CD4-positive, CD25-positive, alpha-beta regulatory T cell (primary cell): ENCODE results near the gene PRR13. TPM values are rescaled to one million over a fixed set of nuclear protein-coding genes. Genes with fewer than 3 reads are reported as not detected.

Source experiments
- ATAC-seq, 2 donors: fragments of 150-1000 bp; cut with Tn5 transposase; one replicate each; pipeline ENCODE4 v1.10.0; 2021; ENCODE audit warnings: low read depth in 2 of 2, moderate number of reproducible peaks in 2 of 2, moderate library complexity in 1 of 2
- DNase-seq, 3 donors: peaks; one replicate each; pipeline versions ENCODE4 v3.0.0 to v3.0.0-alpha.2; 2012 to 2022; ENCODE audit warnings: mixed read lengths in 1 of 3
- H3K27ac ChIP-seq: one replicate; pipeline ENCODE4 v1.7.0; 2013; ENCODE audit warnings: mild to moderate bottlenecking, low read length; ENCODE audit not compliant: insufficient read depth, poor library complexity, severe bottlenecking
- H3K27me3 ChIP-seq: one replicate; pipeline ENCODE4 v1.7.0; 2013; ENCODE audit warnings: low read length; ENCODE audit not compliant: control insufficient read depth, insufficient read depth
- H3K36me3 ChIP-seq: one replicate; pipeline ENCODE4 v1.7.0; 2013; ENCODE audit warnings: mild to moderate bottlenecking, low read length, moderate library complexity; ENCODE audit not compliant: control insufficient read depth, insufficient read depth
- H3K4me1 ChIP-seq: 2 replicates; pipeline ENCODE4 v1.7.0; 2013; ENCODE audit warnings: mild to moderate bottlenecking, low read length; ENCODE audit not compliant: insufficient read depth, control insufficient read depth, poor library complexity, severe bottlenecking
- H3K4me3 ChIP-seq: one replicate; pipeline ENCODE4 v1.7.0; 2013; ENCODE audit warnings: low read depth, mild to moderate bottlenecking, low read length, moderate library complexity
- H3K9me3 ChIP-seq, 2 experiments: 1 replicate in 1 of 2; 2 replicates in 1 of 2; pipeline ENCODE4 v1.7.0; 2013; ENCODE audit warnings: low read length in 2 of 2, mild to moderate bottlenecking in 1 of 2, moderate library complexity in 1 of 2; ENCODE audit not compliant: control insufficient read depth in 2 of 2
- H3K27ac Mint-ChIP-seq, 3 donors: one replicate each; pipeline ENCODE4 v1.8.0; 2020 to 2022; ENCODE audit warnings: mild to moderate bottlenecking in 3 of 3, mixed read lengths in 3 of 3, moderate library complexity in 2 of 3
- H3K27me3 Mint-ChIP-seq: one replicate; pipeline ENCODE4 v1.8.0; 2022; ENCODE audit warnings: mild to moderate bottlenecking, mixed read lengths
- H3K36me3 Mint-ChIP-seq: one replicate; pipeline ENCODE4 v1.8.0; 2020; ENCODE audit warnings: mixed read lengths
- H3K4me1 Mint-ChIP-seq, 4 donors: one replicate each; pipeline ENCODE4 v1.8.0; 2020 to 2022; ENCODE audit warnings: mixed read lengths in 4 of 4, mild to moderate bottlenecking in 1 of 4
- H3K4me3 Mint-ChIP-seq, 4 donors: one replicate each; pipeline ENCODE4 v1.8.0; 2020 to 2022; ENCODE audit warnings: mild to moderate bottlenecking in 4 of 4, mixed read lengths in 4 of 4, moderate library complexity in 3 of 4
- H3K9me3 Mint-ChIP-seq, 7 donors: one replicate each; pipeline ENCODE4 v1.8.0; 2020 to 2022; ENCODE audit warnings: mixed read lengths in 7 of 7, mild to moderate bottlenecking in 3 of 7, moderate library complexity in 2 of 7
- polyA plus RNA-seq, 4 donors: library from polyadenylated mRNA; unstranded; fragments of 300-500 nt; fragmentation: Illumina TruSeq; gene quantifications; one replicate each; pipeline ENCODE4 v1.2.3, GENCODE V29; 2021
- total RNA-seq: library from RNA; stranded (reverse); gene quantifications from one replicate; pipeline ENCODE4 v1.2.3, GENCODE V29; 2022

PRR13 gene
- total and polyA plus RNA-seq, 5 donors from 2014 or later: 187 to 639 (median 561) TPM

DNA sequence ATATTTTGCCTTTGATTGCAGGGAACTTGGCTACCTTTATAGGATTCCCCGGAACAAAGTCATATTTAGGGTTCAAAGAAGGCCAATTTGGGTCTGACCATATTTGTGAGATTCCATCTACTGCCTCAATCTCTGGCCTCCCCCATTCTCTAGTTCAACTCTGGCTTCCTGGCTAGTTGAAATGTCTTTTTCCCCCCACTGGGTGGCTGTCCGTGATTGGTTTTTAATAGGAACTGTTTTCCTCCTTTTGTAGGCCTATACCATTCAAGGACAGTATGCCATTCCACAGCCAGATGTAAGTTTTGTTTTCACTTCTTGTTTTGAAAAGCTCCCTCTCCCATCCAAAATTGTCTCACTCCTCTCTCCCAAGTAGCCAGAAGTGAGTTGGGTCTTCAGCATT is 24.1 kb downstream of the PRR13 start:
- no peaks in the 10 kb centered on the region for H3K9me3 ChIP-seq
- H3K27ac ChIP-seq: peak overlapping the region; percentile 30
- H3K4me3 Mint-ChIP-seq: no peak overlapping the region
- no peaks in the 10 kb centered on the region for H3K9me3 Mint-ChIP-seq
- H3K27me3 Mint-ChIP-seq: no peaks in the 10 kb centered on the region
- peaks cover 60% of the 10 kb centered on the region for H3K36me3 Mint-ChIP-seq
- peak overlapping the region in 2 of 3 donors; percentile 13 to 71 for H3K27ac Mint-ChIP-seq
- H3K4me1 ChIP-seq: no peaks in the 10 kb centered on the region
- no peak for DNase-seq
- no peak overlapping the region for H3K4me3 ChIP-seq
- H3K27me3 ChIP-seq: no peaks in the 10 kb centered on the region
- no peak for ATAC-seq
- peaks cover 97% of the 10 kb centered on the region for H3K36me3 ChIP-seq
- H3K4me1 Mint-ChIP-seq: peaks cover 11 to 44% (median 12%) of the 10 kb centered on the region in 4 donors

DNA sequence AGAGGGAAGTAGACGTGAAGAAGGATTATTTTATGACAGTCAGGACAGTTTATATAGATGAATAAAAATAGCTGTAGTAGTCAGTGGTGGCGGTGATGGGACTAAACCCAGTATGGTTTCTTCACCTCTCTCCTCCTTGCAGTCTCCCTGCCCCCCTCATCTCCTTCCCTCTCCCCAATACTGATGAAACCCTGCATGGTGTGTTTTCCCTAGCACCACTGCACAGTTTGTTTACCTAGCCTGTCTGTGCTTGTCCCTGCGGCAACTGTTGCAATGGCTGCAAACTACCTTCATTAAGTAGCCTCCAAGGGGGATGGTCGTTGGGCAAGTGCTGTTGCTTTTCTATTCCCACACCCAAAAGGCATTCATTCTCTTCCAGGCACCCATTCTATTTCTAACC is 25.1 kb downstream of the PRR13 start:
- peak overlapping the region in 1 of 4 donors; percentile 54 for H3K4me3 Mint-ChIP-seq
- no peaks in the 10 kb centered on the region for H3K9me3 Mint-ChIP-seq
- H3K9me3 ChIP-seq: no peaks in the 10 kb centered on the region
- no peak overlapping the region for H3K4me3 ChIP-seq
- H3K27ac ChIP-seq: no peak overlapping the region
- H3K36me3 Mint-ChIP-seq: peaks cover 59% of the 10 kb centered on the region
- H3K27me3 Mint-ChIP-seq: no peaks in the 10 kb centered on the region
- ATAC-seq (no peak), DNase-seq (no peak)
- peak overlapping the region in 1 of 3 donors; percentile 67 for H3K27ac Mint-ChIP-seq
- H3K4me1 Mint-ChIP-seq: peaks cover 11 to 42% (median 12%) of the 10 kb centered on the region in 4 donors
- no peaks in the 10 kb centered on the region for H3K27me3 ChIP-seq
- H3K36me3 ChIP-seq: peaks cover 97% of the 10 kb centered on the region
- no peaks in the 10 kb centered on the region for H3K4me1 ChIP-seq

- peaks cover 97% of the 10 kb centered on the region for H3K36me3 ChIP-seq
- H3K27me3 ChIP-seq: no peaks in the 10 kb centered on the region
- H3K9me3 Mint-ChIP-seq: no peaks in the 10 kb centered on the region
- H3K9me3 ChIP-seq: no peaks in the 10 kb centered on the region
- H3K27ac ChIP-seq: no peak overlapping the region
- DNase-seq (no peak), ATAC-seq (no peak)
- H3K36me3 Mint-ChIP-seq: peaks cover 60% of the 10 kb centered on the region
- peaks cover 16 to 46% (median 16%) of the 10 kb centered on the region in 4 donors for H3K4me1 Mint-ChIP-seq
- no peak overlapping the region for H3K4me3 Mint-ChIP-seq
- no peak overlapping the region for H3K4me3 ChIP-seq
- no peaks in the 10 kb centered on the region for H3K27me3 Mint-ChIP-seq
- peak overlapping the region in 2 of 3 donors; percentile 26 to 67 for H3K27ac Mint-ChIP-seq
- H3K4me1 ChIP-seq: no peaks in the 10 kb centered on the region
These were observed 25.5 kb downstream of the PRR13 start for GRCh38 chr12:53467082-53467481.

GRCh38 chr12:53467880-53468279 is 26.3 kb downstream of the PRR13 start:
- Histone ChIP-seq H3K4me1 (no peaks in the 10 kb centered on the region), H3K27ac (peak overlapping the region; percentile 0), H3K27me3 (no peaks in the 10 kb centered on the region), H3K4me3 (no peak overlapping the region), H3K36me3 (peaks cover 97% of the 10 kb centered on the region), H3K9me3 (no peaks in the 10 kb centered on the region)
- peaks cover 18 to 47% (median 19%) of the 10 kb centered on the region in 4 donors for H3K4me1 Mint-ChIP-seq
- H3K27me3 Mint-ChIP-seq: no peaks in the 10 kb centered on the region
- no peaks in the 10 kb centered on the region for H3K9me3 Mint-ChIP-seq
- no peak overlapping the region for H3K27ac Mint-ChIP-seq
- H3K4me3 Mint-ChIP-seq: no peak overlapping the region
- DNase-seq (no peak), ATAC-seq (no peak)
- peaks cover 55% of the 10 kb centered on the region for H3K36me3 Mint-ChIP-seq

DNA sequence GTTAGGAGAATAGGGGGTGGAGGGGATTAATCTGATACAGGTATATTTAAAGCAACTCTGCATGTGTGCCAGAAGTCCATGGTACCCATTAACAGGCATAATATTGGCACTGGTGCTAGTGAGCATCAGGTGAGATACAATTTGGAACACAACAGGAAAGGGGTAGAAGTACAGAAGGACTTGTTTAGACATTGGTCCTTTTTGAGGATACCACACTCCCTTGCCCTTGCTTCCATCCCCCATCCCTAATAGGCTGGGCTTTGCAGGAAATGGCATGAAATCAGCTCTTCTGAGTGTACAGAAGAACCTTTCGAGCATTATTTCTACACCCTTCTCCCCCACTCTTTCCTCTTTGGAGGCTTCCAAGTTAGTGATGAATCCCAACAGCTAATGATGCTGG is 26.7 kb downstream of the PRR13 start:
- H3K36me3 Mint-ChIP-seq: peaks cover 56% of the 10 kb centered on the region
- Histone ChIP-seq H3K4me1 (peaks cover under 1% of the 10 kb centered on the region), H3K27ac (no peak overlapping the region), H3K27me3 (no peaks in the 10 kb centered on the region), H3K36me3 (peaks cover 97% of the 10 kb centered on the region), H3K4me3 (no peak overlapping the region), H3K9me3 (no peaks in the 10 kb centered on the region)
- H3K4me1 Mint-ChIP-seq: peaks cover 16 to 47% (median 20%) of the 10 kb centered on the region in 4 donors
- no peaks in the 10 kb centered on the region for H3K27me3 Mint-ChIP-seq
- H3K9me3 Mint-ChIP-seq: no peaks in the 10 kb centered on the region
- no peak for ATAC-seq
- H3K27ac Mint-ChIP-seq: peak overlapping the region in 1 of 3 donors; percentile 9
- no peak for DNase-seq
- no peak overlapping the region for H3K4me3 Mint-ChIP-seq

DNA sequence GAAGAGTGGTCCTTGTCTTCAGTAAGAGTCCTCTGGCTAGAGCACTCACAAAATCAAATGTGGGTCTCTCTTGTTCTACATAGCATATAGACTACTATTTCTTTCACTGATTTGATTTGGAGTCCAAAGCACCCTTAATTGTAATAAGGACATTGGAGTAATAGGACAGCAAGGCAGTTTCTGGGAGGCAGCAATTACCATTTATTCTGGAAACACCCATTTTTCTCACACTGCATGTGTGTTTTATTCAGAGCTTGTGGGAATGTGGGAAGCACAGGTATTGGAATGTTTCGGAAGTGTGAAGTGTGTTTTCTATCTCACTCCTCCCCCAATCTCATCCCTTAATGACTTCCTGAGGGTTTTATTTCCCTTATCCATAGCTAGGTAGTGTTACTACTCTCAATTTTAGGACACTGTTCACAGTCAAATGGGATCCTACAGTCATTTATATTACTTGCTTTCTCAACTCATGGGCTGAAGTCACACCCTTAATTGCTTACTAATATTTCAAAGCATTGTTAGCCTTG is 30.6 kb downstream of the PRR13 start:
- H3K4me1 Mint-ChIP-seq: peaks cover 25 to 55% (median 40%) of the 10 kb centered on the region in 4 donors
- H3K27me3 Mint-ChIP-seq: no peaks in the 10 kb centered on the region
- H3K27ac ChIP-seq: no peak overlapping the region
- no peak overlapping the region for H3K4me3 ChIP-seq
- H3K27ac Mint-ChIP-seq: no peak overlapping the region
- ATAC-seq (no peak), DNase-seq (no peak)
- no peak overlapping the region for H3K4me3 Mint-ChIP-seq
- no peaks in the 10 kb centered on the region for H3K9me3 Mint-ChIP-seq
- peaks cover 97% of the 10 kb centered on the region for H3K36me3 ChIP-seq
- peaks cover 64% of the 10 kb centered on the region for H3K36me3 Mint-ChIP-seq
- H3K4me1 ChIP-seq: peaks cover 18% of the 10 kb centered on the region
- H3K27me3 ChIP-seq: no peaks in the 10 kb centered on the region
- no peaks in the 10 kb centered on the region for H3K9me3 ChIP-seq

- H3K36me3 Mint-ChIP-seq: peaks cover 51% of the 10 kb centered on the region
- peak overlapping the region in 3 of 4 donors; percentile 29 to 40 (median 38) for H3K4me3 Mint-ChIP-seq
- H3K27me3 ChIP-seq: no peaks in the 10 kb centered on the region
- no peak for ATAC-seq
- peaks cover 18% of the 10 kb centered on the region for H3K4me1 ChIP-seq
- peaks cover 94% of the 10 kb centered on the region for H3K36me3 ChIP-seq
- peaks cover 25 to 56% (median 39%) of the 10 kb centered on the region in 4 donors for H3K4me1 Mint-ChIP-seq
- no peaks in the 10 kb centered on the region for H3K9me3 Mint-ChIP-seq
- H3K27me3 Mint-ChIP-seq: no peaks in the 10 kb centered on the region
- peak overlapping the region; percentile 15 for H3K4me3 ChIP-seq
- H3K27ac ChIP-seq: peak overlapping the region; percentile 20
- H3K9me3 ChIP-seq: no peaks in the 10 kb centered on the region
- no peak for DNase-seq
- H3K27ac Mint-ChIP-seq: peak overlapping the region; percentile 37 to 84 (median 50)
These were observed 32.5 kb downstream of the PRR13 start for GRCh38 chr12:53474077-53474476.

GRCh38 chr12:53474819-53475218 is 33.3 kb downstream of the PRR13 start:
- Histone ChIP-seq H3K36me3 (peaks cover 94% of the 10 kb centered on the region), H3K9me3 (no peaks in the 10 kb centered on the region), H3K27me3 (no peaks in the 10 kb centered on the region), H3K27ac (no peak overlapping the region), H3K4me1 (peaks cover 18% of the 10 kb centered on the region), H3K4me3 (peak overlapping the region; percentile 15)
- Mint-ChIP-seq H3K27me3 (no peaks in the 10 kb centered on the region), H3K4me3 (peak overlapping the region; percentile 17 to 56 (median 40)), H3K4me1 (peaks cover 25 to 64% (median 40%) of the 10 kb centered on the region in 4 donors), H3K36me3 (peaks cover 54% of the 10 kb centered on the region), H3K27ac (peak overlapping the region; percentile 2 to 94 (median 84)), H3K9me3 (no peaks in the 10 kb centered on the region)
- ATAC-seq (no peak), DNase-seq (no peak)
